Progenitor cell of endocrine pancreas (in vitro differentiated cells): Measurements from ENCODE around the gene PCDHGA1. TPM values are rescaled to one million over a fixed set of nuclear protein-coding genes. Genes with fewer than 3 reads are reported as not detected.
A peak's percentile ranks its signal among the peaks of the same experiment; 100 is the strongest.

Experiments used
- DNase-seq: peaks from one replicate; pipeline ENCODE4 v3.0.0; 2021; ENCODE audit warnings: low spot score; ENCODE audit not compliant: unreplicated experiment
- H3K27ac Mint-ChIP-seq: 2 replicates; pipeline ENCODE4 v1.8.0; 2021; ENCODE audit warnings: mild to moderate bottlenecking, moderate library complexity, mixed read lengths
- H3K27me3 Mint-ChIP-seq: 2 replicates; pipeline ENCODE4 v1.8.0; 2021; ENCODE audit warnings: mixed read lengths
- H3K36me3 Mint-ChIP-seq: 2 replicates; pipeline ENCODE4 v1.8.0; 2022; ENCODE audit warnings: mixed read lengths; ENCODE audit not compliant: insufficient read depth
- H3K4me1 Mint-ChIP-seq: 2 replicates; pipeline ENCODE4 v1.8.0; 2021; ENCODE audit warnings: low read depth, mixed read lengths
- H3K4me3 Mint-ChIP-seq: 2 replicates; pipeline ENCODE4 v1.8.0; 2021; ENCODE audit warnings: low read depth, mild to moderate bottlenecking, moderate library complexity, mixed read lengths
- H3K9me3 Mint-ChIP-seq: 2 replicates; pipeline ENCODE4 v1.8.0; 2021; ENCODE audit warnings: low read depth, mixed read lengths
- CTCF ChIP-seq: fragments of 200-600 bp; sonication (generic); IDR thresholded peaks from one replicate; pipeline ENCODE4 v1.5.0; 2021; ENCODE audit warnings: antibody characterized with exemption, mild to moderate bottlenecking; ENCODE audit not compliant: unreplicated experiment
- total RNA-seq: library from RNA; stranded (reverse); gene quantifications from 2 replicates; pipeline ENCODE4 v1.2.1, GENCODE V29; 2021

PCDHGA1 gene
- total RNA-seq, 1 donor from 2014 or later, result 1.3 TPM

GRCh38 chr5:141479776-141480175 lies 149.5 kb downstream of the PCDHGA1 start:
- Mint-ChIP-seq H3K9me3 (peaks cover 6% of the 10 kb centered on the region), H3K4me3 (no peak overlapping the region)

GRCh38 chr5:141483902-141484301 lies 153.6 kb downstream of the PCDHGA1 start:
- peaks cover 22% of the 10 kb centered on the region for H3K4me1 Mint-ChIP-seq
- H3K27ac Mint-ChIP-seq, result peak overlapping the region; percentile 81
- peaks cover 13% of the 10 kb centered on the region for H3K27me3 Mint-ChIP-seq
- peaks cover 5% of the 10 kb centered on the region for H3K36me3 Mint-ChIP-seq
- DNase-seq, result no peak
- H3K9me3 Mint-ChIP-seq, result no peaks in the 10 kb centered on the region
- TF ChIP-seq CTCF, result no peak
- H3K4me3 Mint-ChIP-seq, result peak overlapping the region; percentile 78

More at GRCh38 chr5:141479776-141480175, 149.5 kb downstream of the PCDHGA1 start:
- peaks cover 29% of the 10 kb centered on the region for H3K27me3 Mint-ChIP-seq
- TF ChIP-seq CTCF, result no peak
- no peak for DNase-seq
- peaks cover 22% of the 10 kb centered on the region for H3K4me1 Mint-ChIP-seq
- peaks cover 8% of the 10 kb centered on the region for H3K36me3 Mint-ChIP-seq
- H3K27ac Mint-ChIP-seq, result no peak overlapping the region

- Mint-ChIP-seq H3K9me3 (no peaks in the 10 kb centered on the region), H3K27ac (peak overlapping the region; percentile 81), H3K4me1 (peaks cover 22% of the 10 kb centered on the region), H3K36me3 (peaks cover 5% of the 10 kb centered on the region), H3K27me3 (peaks cover 13% of the 10 kb centered on the region), H3K4me3 (peak overlapping the region; percentile 78)
- no peak for DNase-seq
- no peak for TF ChIP-seq CTCF
Observed at GRCh38 chr5:141484310-141484640, 154.0 kb downstream of the PCDHGA1 start.

DNA sequence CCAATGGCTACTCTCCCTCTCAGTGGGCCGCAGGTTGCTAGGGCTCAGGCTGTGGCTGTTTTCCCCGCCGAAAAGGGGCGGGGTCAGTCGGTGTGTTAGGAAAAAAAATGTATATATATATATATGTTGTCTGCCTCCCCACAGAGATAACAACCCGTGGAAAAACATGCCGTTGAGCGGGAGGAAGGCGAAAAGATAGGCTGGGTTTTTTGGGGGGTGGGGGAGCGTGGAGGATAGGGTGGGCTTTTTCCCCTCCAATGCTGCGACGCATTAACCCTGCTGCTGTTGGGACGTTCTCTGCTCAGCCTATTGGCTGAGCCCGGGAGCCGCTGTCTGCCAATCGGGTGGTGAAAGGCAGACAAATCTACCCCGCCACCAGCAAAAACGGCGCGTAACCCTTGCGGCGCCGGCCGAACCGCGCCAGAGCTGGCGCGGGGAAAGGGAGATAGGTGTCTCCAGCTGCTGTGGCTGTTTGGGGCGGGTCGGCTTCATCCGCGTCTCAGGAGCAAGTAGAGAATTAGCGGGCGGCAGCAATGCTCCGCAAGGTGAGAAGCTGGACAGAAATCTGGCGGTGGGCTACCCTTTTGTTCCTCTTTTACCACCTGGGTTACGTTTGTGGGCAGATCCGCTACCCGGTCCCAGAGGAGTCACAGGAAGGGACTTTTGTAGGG lies 154.5 kb downstream of the PCDHGA1 start, which contains the start of gene PCDHGC4:
Gene PCDHGC4 (plus strand): TSS at position 390 of the 671 bp plus-strand sequence. CDS start 144 bp downstream, at position 534.
- Mint-ChIP-seq H3K9me3 (no peaks in the 10 kb centered on the region), H3K27me3 (peaks cover 13% of the 10 kb centered on the region), H3K27ac (peak within 1 kb of the TSS; percentile 81), H3K4me1 (peaks cover 22% of the 10 kb centered on the region), H3K4me3 (peak within 1 kb of the TSS; percentile 78), H3K36me3 (peaks cover 5% of the 10 kb centered on the region)
- DNase-seq, result peak; percentile 49
- no peak for TF ChIP-seq CTCF

DNA sequence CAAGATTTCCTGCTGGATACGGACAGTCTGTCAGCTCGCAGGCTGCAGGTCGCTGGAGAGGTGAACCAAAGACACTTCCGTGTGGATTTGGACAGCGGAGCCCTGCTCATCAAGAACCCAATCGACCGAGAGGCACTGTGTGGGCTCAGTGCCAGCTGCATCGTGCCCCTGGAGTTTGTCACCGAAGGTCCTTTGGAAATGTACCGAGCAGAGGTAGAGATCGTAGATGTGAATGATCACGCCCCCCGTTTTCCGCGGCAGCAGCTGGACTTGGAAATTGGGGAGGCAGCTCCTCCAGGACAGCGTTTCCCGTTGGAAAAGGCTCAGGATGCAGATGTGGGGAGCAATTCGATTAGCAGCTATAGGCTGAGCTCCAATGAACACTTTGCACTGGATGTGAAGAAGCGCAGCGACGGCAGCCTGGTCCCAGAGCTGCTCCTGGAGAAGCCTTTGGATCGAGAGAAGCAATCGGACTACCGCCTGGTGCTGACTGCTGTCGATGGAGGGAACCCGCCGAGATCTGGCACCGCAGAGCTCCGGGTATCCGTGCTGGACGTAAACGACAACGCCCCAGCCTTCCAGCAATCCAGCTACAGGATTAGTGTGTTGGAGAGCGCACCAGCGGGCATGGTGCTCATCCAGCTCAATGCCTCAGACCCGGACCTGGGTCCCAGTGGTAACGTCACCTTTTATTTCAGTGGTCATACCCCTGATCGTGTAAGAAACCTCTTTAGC lies 155.2 kb downstream of the PCDHGA1 start:
- DNase-seq, result no peak
- peaks cover 22% of the 10 kb centered on the region for H3K4me1 Mint-ChIP-seq
- H3K4me3 Mint-ChIP-seq, result peak overlapping the region; percentile 78
- no peak overlapping the region for H3K27ac Mint-ChIP-seq
- no peak for TF ChIP-seq CTCF
- peaks cover 15% of the 10 kb centered on the region for H3K27me3 Mint-ChIP-seq
- no peaks in the 10 kb centered on the region for H3K9me3 Mint-ChIP-seq
- H3K36me3 Mint-ChIP-seq, result peaks cover 5% of the 10 kb centered on the region
